Occipital lobe (tissue), 2 donors: ENCODE data around the gene PCED1B. TPM values are rescaled to one million over a fixed set of nuclear protein-coding genes. Genes with fewer than 3 reads are reported as not detected.

Experiments used
- DNase-seq: peaks from one replicate; lab custom pipeline; 2025; lab: John Stamatoyannopoulos, UW
- total RNA-seq: library from RNA; depleted of rRNA; stranded (reverse); fragments of >200 nt; gene quantifications from one replicate; pipeline ENCODE4 v1.2.3, GENCODE V29; 2014

PCED1B gene
- total RNA-seq, 1 donor from 2014 or later = 0.94 TPM

- no peak for DNase-seq
Measured at GRCh38 chr12:47067771-47068431, 11.5 kb upstream of the PCED1B start.

- no peak for DNase-seq
Measured at GRCh38 chr12:47068539-47068938, 10.9 kb upstream of the PCED1B start.

- no peak for DNase-seq
Measured at GRCh38 chr12:47070310-47070709, 9.1 kb upstream of the PCED1B start.

GRCh38 chr12:47071241-47071852 is 8.1 kb upstream of the PCED1B start:
- no peak for DNase-seq

- no peak for DNase-seq
Measured at GRCh38 chr12:47073951-47074350, 5.5 kb upstream of the PCED1B start.

GRCh38 chr12:47074757-47075156 is 4.7 kb upstream of the PCED1B start:
- no peak for DNase-seq

DNA sequence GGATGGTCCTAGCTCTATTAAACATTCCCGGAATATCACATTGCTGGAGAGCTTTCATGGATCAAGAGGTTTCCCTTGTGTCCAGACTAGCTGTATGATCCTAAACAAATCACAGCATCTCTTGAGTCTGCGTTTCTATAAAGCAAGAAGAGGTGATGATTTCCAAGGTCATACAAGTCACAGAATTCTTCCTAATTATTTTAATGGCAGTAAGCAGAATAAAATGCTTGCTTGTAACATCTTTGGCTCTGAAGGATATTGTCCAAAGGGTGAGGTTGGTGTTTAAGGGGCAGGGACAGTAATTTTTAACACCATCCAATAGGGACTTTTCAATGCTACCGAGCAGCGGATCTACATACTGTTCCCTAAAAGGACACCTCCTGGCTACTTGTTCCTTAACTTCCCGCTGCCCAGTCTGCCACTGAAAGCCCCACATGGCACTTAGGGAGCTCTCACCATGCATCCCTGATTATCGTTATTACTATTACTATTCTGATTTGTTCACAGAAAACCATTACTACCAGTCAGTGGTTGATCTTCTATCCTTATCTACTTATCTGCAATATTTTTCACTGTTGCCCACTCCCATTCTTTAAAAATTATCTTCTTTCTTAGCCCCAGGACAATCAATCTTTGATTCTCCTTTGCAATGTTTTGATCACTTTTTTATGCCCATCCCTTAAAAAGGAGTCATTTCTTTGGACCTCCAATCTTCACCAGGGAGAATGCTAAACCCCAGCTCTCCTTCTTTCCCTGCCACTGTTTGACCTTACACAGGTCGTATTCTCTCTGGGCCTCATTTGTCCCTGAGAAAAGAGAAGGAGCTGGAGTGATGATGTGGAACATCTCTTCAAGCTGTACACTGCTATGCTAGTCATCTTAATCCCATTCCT is 4.0 kb upstream of the PCED1B start:
- DNase-seq = no peak

DNA sequence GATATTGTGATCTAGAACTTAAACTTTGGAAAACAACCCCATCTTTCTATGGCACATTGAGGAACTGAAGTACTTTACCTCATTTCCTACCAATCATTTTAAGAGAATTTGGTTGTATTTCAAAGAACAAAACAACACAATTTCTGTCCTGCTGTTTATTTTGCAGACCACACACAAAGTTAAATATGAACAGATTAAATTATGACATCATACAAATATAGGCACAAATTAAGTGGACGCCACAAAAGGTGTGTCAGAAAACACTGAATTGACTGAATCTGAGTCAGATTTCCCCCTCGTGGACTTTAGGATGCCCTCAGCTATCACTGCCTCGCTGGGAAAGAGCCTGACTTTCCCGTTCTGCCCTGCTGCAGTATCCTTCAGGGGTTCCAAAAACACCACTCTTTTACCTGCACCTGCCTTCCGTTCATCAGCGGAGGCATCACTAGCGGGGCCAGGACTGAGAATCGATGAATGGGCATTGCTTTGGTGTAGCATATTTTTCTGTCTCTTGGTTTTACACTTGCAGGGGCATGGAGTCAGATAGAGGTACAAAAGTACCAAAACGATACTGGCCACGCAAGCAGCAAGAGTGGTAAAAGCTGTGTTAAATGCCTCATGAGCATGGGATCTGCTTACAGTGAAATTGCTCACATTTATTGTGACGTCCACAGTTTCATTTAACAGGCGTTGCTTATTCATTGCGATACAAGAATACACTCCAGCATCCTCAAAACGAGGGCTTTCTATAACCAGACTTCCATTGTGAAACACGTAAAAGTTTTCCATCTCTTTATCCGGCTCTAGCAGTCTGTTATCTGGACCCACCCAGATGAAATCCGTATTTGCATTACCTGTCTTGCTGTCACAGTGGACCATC is 2.0 kb upstream of the PCED1B start:
- DNase-seq = no peak

DNA sequence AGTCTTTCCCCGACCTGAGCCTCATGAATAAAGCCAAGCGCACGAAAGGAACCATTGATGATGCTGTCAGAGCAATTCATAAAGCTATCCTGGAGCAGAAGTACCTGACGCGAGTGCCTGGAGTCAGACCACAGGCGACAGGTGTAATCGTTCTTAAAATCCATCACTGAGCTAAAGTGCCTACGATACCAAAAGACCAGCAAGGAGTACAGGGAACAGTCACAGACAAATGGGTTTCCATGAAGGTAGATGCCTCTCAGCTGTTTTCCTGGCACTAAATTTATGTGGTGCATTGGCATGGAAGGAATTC is 1.4 kb upstream of the PCED1B start:
- no peak for DNase-seq

- no peak for DNase-seq
Measured at GRCh38 chr12:47078733-47079467, 521 bp upstream of the PCED1B start.

GRCh38 chr12:47079981-47080724 is 732 bp downstream of the PCED1B start:
- no peak for DNase-seq

DNA sequence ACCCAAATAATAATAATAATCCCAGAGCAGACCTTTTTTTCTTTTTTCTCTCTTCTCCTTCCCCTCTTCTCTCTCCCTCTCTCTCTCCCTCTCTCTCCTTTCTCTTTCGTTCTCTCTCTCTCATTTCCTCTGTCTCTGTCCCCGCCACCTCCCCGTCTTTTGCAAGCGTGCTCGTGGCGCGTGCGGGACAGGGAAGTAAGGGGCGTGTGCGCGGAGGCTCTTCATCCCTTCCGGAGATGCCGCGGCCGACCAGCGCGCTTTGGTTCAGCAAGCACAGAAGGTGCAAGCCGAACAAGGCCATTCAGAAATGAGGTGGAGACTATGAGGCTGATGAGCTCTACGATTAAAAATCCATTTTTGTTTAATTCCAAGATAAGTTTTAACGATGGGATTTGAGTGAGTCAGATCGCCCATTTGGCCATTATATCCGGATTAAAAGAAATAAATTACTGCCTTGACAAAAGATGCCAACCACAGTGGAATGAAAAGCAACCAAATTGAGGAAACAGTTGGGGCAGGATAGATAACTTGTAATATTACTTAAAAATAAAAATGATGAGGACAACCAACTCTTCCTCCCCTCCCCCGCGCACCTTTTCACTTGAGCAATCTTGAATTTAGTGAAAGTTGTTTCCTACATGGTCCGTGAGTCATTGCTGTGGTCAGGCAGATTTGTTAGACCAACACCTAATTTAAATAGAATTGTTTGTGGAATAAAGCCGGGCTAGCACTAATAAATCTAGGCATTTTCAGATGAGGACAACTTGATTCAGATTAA is 1.5 kb downstream of the PCED1B start:
- no peak for DNase-seq

DNA sequence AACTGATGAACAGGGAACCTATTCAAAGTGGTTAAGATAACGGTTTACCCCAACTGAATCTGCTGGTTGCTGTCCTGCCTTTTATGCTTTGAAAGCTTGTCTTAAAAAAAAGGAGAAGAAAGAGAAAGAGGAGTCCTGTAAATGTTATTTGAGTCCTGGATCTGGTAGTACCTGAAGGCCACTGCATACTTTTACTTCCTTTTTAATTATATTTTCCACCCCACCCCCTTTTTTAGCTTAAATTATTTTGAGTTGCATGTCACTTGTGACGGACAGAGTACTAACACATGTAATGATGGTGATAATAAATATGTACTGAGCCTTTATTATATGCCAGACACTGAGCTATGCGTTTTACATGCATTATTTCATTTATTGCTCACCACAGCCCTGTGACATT is 2.9 kb downstream of the PCED1B start:
- no peak for DNase-seq

GRCh38 chr12:47082796-47083621 is 3.6 kb downstream of the PCED1B start:
- no peak for DNase-seq

DNA sequence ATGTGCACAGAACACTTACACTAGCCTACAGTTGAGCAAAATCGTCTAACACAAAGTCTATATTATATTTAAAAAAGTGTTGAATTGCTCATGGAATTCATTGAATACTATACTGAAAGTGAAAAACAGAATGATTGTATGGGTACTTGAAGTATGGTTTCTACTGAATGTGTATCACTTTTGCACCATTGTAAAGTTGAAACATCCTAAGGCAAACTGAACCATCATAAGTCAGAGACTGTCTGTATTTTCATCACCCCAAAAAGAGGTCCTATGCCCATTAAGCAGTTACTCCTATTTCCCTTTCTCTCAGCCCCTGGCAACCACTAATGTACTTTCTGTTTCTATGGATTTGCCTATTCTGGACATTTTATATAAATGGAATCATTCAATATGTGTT is 4.8 kb downstream of the PCED1B start:
- DNase-seq = no peak

GRCh38 chr12:47085815-47086252 is 6.4 kb downstream of the PCED1B start:
- no peak for DNase-seq

DNA sequence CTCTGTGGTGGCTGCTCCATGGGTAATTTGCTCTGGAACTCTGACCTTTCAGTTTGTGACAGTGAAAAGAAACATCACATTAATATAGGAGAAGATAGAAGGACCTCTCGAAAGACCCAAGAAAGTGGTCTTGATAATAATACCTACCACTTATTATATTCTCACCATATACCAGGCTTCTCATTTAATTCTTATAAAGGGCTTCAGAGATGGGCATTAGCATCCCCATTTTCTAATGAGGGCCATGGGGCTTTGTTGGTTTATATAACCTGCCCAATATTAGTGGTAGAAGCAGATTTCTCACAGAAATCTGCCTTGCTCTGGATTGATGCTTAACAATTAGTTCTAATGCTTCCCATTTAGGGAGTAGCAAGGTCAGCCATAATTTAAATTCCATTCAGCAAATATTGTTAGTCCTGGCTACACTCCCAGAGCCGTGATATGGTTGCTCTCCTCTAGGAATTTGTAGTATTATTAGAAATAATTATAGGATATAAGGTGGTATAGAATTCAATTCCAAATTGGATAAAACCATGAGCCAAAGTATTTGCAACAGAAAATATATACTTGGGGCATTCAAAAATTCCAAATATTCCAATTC is 7.8 kb downstream of the PCED1B start:
- no peak for DNase-seq
